Sigmoid colon (tissue), 4 donors: Measurements from ENCODE around the gene COQ8A.
A peak's percentile ranks its signal among the peaks of the same experiment; 100 is the strongest.

Experiments used
- POLR2A ChIP-seq, 2 donors: fragments of 450-650 bp; IDR thresholded peaks; one replicate each; pipeline ENCODE4 v1.6.1; 2016; ENCODE audit warnings: antibody characterized with exemption in 2 of 2, mild to moderate bottlenecking in 2 of 2, moderate library complexity in 2 of 2
- POLR2AphosphoS5 ChIP-seq, 4 donors: sonication (generic); formaldehyde crosslinking; IDR thresholded peaks; one replicate each; pipeline ENCODE4 v1.6.1; 2017; ENCODE audit warnings: antibody characterized with exemption in 4 of 4
- TF ChIP-seq, protein P1 (sequence below), 4 experiments: fragments of 450-650 bp in 3 of 4; fragments of 200-600 bp in 1 of 4; IDR thresholded peaks; one replicate each; pipeline ENCODE4 v1.5.1; 2016 to 2019; ENCODE audit warnings: antibody characterized with exemption in 4 of 4, mild to moderate bottlenecking in 3 of 4, moderate library complexity in 2 of 4

DNA sequence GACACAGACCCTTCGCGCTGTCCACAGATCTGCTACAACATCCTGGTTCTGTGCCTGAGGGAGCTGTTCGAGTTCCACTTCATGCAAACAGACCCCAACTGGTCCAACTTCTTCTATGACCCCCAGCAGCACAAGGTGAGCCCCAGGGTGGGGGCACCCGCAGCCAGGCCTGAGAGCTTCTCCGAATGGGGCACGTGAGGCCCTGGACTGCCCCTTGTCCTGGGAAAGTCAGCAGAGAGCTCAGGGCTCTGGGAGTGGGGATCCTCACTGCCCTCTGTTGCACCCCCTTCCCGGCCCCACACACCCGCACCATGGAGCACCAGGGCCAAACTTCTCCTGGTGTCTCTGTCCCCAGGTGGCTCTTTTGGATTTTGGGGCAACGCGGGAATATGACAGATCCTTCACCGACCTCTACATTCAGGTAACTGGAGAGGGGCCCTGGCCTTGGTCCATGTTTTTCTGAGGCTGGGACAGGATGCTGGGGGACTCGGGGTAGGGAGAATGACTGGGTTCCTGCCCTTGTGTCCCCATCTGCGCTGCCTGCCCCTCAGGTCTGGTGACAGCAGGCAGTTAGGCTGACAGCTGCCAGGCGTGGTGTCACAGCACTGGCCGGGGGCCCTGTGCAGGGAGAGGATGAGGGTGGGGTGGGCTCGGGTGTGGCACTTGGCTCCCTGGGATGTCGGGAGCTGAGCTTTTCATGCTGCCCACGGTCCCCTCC, 44.6 kb downstream of the COQ8A start:
- TF ChIP-seq, protein P1, sequence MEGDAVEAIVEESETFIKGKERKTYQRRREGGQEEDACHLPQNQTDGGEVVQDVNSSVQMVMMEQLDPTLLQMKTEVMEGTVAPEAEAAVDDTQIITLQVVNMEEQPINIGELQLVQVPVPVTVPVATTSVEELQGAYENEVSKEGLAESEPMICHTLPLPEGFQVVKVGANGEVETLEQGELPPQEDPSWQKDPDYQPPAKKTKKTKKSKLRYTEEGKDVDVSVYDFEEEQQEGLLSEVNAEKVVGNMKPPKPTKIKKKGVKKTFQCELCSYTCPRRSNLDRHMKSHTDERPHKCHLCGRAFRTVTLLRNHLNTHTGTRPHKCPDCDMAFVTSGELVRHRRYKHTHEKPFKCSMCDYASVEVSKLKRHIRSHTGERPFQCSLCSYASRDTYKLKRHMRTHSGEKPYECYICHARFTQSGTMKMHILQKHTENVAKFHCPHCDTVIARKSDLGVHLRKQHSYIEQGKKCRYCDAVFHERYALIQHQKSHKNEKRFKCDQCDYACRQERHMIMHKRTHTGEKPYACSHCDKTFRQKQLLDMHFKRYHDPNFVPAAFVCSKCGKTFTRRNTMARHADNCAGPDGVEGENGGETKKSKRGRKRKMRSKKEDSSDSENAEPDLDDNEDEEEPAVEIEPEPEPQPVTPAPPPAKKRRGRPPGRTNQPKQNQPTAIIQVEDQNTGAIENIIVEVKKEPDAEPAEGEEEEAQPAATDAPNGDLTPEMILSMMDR (IDR thresholded peaks at IDR 0.05): no peak
- no peak for TF ChIP-seq POLR2A (IDR thresholded peaks at IDR 0.05)
- TF ChIP-seq POLR2AphosphoS5 (IDR thresholded peaks at IDR 0.05): peak in 1 of 4 donors; percentile 5
